GM18861 (cell line): ENCODE data around the gene DALRD3.

Experiments
- ATAC-seq: cut with Tn5 transposase; IDR thresholded peaks from one replicate; pipeline ENCODE4 v1.9.1; 2021; ENCODE audit not compliant: unreplicated experiment

Gene DALRD3, protein sequence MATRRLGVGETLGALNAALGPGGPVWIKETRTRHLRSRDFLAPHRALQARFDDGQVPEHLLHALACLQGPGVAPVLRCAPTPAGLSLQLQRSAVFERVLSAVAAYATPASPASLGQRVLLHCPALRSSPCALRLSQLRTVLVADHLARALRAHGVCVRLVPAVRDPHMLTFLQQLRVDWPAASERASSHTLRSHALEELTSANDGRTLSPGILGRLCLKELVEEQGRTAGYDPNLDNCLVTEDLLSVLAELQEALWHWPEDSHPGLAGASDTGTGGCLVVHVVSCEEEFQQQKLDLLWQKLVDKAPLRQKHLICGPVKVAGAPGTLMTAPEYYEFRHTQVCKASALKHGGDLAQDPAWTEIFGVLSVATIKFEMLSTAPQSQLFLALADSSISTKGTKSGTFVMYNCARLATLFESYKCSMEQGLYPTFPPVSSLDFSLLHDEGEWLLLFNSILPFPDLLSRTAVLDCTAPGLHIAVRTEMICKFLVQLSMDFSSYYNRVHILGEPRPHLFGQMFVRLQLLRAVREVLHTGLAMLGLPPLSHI

DNA sequence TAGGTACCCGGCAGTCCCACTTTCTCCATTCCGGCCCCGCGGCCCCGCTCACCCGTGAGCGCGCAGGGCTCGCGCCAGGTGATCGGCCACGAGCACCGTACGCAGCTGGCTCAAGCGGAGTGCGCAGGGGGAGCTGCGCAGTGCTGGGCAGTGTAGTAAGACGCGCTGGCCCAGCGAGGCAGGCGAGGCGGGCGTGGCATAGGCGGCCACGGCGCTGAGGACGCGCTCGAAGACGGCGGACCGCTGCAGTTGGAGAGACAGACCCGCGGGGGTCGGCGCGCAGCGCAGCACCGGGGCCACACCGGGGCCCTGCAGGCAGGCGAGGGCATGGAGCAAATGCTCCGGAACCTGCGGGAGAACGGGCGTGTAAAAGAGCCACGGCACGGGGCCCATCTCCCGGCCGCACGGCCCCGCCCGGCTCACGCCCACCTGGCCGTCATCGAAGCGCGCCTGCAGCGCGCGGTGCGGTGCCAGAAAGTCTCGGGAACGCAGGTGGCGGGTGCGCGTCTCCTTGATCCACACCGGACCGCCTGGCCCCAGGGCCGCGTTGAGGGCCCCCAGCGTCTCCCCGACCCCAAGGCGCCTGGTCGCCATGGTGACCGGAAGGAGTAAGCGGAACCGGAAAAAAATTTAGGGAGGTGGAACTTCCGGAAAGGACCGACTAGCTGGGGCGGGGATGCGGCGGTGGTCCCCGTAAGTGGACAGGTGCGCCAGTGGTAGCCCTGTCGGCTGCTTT is at the start of gene DALRD3:
Gene DALRD3 (minus strand): TSS at position 610 of the 736 bp plus-strand sequence. CDS start 16 bp downstream, at position 594.
- ATAC-seq, result no peak

DNA sequence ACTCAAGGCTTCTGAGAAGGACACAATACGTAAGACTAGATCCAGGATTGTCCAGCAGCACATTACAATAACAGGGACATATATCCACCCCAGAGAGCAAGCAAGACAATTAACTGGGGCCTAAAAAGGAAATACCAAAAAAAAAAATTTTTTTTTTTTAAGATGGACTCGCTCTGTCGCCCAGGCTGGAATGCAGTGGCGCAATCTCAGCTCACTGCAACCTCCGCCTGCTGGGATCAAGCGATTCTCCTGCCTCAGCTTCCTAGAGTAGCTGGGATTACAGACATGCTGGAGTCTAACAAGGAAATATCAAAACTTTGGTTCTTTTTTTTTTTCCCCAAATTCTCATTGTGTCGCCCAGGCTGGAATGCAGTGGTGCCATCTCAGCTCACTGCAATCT is 39.6 kb upstream of the DALRD3 start:
- no peak for ATAC-seq

DNA sequence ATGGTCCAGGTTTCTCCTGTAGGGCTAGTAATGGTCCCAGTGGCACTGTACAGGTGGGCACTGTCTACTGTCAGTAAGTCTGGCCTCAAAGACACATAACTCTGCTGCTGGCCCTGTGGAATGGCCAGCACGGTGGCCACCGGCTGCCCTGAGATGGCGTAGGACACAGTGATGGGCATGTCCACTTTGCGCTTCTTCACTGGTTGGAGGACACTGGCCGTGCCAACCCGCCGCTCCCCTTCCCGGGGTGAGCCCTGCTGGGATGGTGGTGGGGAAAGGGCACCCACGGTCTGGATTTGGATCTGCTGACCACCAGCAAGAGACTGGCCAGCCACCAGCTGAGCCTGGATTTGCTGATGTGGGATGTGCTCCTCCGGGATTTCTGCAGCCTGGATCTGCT is 38.9 kb upstream of the DALRD3 start:
- no peak for ATAC-seq

DNA sequence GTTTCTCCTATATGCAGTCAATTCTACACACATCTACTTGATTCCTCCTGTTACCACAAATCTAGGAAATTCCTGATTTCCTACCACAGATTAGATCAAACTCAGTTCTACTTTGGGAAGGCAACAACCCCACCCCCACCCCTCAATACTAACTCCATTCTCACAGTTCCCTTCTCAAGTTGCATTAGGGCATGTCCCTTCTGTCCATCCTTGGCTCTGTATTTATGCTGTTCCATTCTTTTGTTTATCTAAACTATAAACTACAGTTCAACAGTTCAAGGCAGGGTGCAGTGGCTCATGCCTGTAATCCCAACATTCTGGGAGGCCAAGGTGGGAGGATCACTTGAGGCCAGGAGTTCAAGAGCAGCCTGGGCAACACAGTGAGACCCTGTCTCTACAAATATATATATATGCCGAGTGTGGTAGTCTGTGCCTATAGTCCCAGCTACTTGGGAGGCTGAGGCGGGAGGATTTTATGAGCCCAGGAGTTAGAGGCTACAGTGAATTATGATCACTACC is 36.0 kb upstream of the DALRD3 start:
- ATAC-seq, result no peak

DNA sequence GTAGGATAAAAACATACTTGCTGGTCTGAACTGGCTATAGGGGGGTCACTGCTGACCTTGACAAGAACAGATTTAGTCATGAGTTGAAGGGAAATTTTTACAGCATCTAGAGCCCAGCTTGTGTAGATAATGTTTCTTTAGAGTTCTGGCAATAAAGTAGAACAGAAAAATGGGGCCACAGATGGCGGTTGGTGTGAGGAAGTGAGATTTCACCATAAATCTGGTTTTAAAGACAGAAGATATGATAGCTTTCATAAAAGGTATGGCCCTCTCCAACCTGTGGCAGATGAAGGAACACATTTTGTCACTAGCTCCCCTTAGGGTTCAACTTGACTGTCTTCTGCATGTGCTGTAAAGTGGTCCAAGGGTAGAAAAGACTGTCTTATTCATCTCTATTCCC is 35.2 kb upstream of the DALRD3 start:
- no peak for ATAC-seq

DNA sequence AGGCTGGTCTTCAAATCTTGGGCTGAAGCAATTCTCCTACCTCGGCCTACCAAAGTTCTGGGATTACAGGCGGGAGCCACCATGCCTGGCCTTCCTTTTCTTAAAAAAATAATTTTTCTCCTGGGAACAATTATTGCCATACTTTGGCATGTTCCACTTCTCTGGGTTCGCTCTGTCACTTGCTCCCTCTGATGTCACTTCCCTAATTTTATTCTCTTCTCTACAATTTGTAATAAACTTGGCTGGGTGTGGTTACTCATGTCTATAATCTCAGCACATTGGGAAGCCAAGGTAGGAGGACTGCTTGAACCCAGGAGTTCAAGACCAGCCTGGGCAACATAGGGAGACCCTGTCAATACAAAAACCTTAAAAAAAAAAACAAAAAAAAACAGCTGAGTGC is 16.9 kb upstream of the DALRD3 start:
- no peak for ATAC-seq

DNA sequence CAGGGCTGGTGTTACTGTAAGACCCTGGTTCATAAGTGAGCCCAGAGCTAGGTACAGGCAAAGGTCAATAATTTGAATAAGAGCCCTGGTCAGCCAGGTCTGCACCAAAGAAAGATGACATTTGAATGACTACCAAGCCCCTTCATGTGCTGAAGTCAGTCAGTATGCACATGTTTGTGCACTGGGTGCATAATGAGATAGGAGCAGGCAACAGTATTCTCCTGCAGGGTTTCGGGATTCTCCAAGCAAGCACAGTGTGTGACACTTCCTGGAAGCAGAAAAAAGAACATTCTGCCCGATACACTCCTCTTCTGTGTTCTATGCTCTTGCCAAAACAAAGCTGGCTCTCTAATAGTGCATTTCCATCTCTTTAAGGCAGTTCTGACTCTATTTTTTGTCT is 16.3 kb upstream of the DALRD3 start:
- no peak for ATAC-seq

DNA sequence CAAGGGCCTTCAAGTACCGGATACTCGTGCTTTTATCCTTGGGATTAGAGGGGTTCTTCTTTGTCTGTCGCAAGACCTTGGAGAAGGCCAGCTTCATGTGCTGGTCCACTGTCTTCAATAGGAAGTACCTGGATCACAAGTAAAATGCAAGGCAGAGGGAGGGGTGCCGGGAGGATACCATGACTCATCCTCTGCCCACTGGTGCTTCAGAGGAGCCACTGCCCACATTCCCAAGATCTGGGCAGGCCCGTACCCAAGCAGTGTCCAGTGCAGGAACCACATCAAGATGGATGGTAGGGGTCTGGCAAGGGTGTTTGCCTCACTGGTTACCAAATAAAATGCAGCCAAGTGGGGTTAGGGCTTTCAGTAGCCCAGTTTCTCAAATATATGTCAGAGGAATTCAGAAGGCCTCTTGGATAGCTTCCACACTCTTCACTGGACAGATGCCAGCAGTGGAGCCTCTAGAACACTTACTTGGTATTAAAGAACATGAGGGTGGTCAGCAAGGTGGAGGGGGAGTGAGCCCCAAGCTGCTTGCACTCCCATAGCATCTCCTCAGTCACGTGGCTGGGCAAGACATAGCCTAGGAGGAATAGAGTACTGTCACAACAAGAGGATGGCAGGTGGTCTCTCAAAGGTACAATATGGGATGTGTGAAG is 14.4 kb upstream of the DALRD3 start:
- no peak for ATAC-seq

DNA sequence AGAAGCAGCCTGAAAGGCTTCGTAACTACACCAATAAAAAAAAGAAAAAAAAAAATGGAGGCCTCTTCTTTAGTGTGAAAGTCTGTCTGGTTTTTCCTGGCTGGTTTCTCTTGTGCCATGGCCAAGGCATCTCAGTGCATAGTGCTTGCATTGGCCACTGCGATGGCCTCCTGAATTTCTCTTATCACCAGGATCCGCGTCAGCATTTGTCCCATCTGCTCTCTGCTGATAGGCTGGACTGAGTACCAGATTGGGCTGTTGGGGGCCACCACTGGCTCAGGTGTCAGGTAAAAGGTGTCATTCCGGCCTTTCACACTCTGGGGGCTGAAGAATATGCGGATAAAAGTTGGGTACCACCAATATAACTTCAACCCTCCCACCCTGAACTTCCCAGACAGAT is 11.9 kb upstream of the DALRD3 start:
- ATAC-seq, result no peak

DNA sequence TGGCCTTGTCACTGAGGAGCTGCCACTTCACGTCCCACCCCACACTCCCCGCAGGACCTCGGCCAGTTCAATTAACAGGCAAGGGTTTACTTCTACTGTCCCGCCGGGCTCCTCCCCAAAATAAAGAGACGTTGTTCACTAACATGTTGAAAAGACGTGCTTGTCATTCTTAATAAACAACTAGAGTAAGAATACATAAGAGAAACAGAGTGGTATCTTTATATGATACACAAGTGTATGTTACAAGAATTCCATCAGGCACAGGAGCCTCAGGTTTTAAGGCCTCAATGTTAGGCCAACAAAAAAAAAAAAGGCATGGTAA is 11.1 kb upstream of the DALRD3 start:
- no peak for ATAC-seq

DNA sequence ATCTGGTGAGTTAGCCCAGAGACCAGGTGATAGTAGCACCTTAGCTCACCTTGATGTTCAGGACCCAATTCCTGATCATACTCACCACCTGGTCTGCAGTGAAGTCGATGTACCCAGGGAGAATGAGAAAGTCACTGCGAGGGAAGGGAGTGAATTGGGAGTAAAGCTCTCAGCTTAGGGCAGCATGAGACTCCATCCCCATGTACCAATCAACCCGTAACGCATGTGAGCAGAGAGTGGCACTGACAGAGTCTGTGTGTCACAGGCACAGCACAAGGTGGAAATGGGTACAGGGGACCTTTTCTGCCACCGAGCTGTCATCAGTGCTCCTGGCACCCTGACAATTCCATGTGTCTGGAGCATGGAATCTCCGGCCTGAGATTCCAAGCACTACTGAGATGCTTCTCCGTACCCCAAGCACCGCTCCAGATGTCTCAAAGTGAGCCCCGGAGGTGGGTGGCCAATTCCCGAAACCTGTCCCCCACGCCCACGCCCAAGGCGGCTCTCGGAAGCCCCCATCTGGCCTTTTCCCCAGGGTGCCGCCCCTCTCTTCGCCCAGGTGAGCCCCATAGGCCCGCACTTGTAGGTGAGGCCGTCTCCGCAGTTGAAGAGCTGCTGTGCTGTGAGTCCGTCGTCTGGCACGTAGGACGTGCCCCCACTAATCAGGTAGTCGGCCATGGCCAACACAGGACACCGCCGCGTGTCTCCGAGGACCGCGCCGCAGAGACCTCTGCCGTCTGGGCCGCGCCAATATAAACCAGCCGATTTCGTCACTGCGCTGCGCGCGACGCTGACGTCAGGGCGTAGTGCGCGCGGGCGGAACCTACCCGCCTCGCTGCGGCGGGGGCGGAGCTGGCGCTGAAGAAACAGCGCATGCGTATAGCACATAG is 10.5 kb upstream of the DALRD3 start, which contains the start of gene IMPDH2:
Gene IMPDH2 (minus strand): TSS at position 726 of the 890 bp plus-strand sequence. CDS start 48 bp downstream, at position 678.
- peak; percentile 78 for ATAC-seq

DNA sequence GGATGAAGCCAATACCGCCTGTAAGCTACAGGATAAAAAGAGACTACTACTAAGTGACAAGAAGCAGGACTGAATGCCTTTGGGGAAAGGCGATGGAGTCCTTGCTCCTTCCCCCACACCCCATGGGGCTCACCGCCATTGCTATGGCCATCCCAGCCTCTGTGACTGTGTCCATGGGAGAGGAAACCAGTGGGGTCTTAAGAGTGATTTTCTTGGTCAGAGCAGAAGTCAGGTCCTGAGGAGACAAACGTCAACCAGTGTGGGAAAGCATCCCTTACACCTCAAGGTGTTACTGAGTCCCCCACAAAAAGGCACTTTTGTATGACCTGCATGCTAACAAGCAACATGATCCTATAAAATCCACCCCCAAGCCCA is 9.9 kb upstream of the DALRD3 start:
- no peak for ATAC-seq

DNA sequence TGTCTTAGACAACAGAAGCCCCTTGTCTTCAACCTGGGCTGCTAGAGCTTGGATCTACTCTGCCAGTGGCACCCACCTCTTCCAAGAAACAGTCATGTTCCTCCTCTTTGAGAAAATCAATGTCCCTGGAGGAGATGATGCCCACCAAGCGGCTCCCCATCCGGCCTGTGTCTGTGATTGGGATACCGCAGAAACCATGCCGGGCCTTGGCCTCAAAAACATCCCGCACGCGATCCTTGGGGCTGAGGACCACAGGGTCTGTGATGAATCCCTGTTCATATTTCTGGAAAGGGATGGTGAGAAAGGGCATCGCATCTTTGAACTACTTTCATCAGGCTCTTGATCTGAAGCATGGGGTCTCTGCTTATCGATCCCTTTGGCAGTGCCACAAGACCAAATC is 9.3 kb upstream of the DALRD3 start:
- no peak for ATAC-seq

DNA sequence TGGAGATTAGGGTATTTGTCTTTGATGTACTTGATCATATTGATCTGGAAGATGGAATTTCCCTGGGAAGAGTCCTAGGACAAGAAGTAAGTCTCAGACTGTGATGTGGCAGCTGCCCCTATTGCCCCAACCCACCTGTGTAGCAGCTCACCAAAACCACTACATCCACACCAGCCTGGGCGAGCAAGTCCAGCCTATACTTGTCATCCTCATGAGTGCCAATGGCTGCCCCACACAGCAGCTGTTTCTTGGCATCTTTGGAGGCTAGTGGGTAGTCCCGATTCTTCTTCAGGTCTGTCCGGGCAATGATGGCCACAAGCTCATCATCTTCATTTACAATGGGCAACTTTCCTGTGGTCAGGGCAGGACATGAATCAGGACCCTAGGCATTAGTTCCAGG is 8.2 kb upstream of the DALRD3 start:
- no peak for ATAC-seq

DNA sequence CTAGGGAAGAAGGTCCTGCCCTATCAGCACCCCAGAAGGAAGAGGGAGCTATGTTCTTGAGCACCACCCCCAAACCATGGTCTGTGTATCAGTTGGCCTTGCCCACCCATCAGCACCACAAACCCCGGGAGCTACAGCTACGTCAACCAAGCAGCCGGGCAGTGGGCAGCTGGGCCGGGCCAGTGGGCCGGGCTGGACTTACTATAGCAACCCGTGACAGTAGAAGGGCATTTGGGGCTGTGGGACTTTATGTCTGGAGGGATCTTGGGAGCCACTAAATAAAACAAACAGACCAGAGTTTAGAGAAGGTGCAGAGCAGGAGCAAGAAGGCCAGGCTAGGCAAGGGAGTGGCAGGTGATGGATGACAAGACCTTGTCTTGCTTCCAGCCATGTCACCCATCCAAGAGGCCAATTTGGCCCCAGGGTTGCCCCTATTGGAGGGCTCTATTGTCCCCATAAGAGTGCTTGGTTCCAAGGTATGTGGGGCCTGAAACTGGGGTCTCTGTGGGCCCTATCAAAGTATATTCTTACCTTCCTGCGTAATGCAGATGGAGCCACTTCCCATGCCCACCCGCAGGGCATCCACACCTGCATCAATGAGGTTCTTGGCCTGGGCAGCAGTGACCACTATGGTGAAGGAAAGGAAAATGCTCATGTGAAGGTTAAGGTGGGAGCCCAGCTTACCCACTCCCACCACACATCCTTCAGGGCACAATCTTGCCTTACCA is 7.6 kb upstream of the DALRD3 start:
- no peak for ATAC-seq

DNA sequence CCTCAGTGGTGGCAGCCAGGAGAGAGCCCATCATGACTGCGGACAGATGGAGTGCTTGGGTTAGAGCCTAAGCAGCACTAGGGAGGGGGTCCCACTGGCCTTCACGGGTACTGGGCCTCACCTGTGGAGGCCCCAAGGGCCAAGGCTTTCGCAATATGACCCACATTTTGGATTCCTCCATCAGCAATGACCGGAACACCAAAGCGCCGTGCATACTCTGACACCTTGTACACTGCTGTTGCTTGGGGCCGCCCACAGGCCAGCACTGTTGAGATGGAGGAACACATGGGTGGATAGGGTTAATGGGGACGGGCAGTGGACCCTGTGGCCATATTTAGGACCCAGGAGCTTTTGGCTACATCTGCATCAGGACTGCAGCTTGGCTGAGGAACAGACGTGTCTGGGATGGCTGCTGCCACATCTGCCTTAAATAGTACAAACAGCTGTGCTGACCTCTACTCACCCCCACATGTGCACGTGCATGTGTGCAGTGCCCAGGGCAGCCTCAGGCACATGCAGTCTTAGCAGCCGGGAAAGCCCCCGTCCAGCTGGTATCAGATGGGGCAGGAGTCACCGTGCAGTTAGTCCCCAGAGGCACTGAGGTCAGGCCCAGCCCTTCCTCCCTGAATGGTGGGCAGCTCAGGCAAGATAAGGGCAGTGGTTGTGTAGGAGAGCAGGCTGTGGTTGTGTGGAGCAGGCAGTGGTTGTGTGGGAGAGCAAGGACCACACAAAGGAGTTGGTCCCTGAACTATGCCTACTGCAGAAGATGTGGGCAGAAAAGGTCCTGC is 6.8 kb upstream of the DALRD3 start:
- ATAC-seq, result no peak

DNA sequence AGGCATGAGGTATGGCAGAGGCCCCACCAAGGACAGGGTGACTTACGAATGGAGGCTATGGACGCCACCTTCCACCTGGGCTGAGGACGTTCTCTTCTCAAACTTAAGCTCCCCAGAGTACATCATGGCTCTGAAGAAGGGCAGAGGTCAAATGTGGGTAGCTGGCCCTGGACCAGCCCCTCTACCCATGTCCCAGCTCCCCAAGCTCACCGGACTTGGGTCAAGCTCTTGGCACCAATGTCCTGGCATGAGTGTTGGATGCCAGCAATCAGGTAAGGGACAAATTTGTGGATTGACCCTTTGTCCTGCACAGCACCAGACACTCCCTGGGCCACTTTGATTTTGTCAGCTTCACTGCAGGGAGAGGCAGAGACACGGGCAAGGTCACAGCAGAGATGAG is 6.1 kb upstream of the DALRD3 start:
- no peak for ATAC-seq

DNA sequence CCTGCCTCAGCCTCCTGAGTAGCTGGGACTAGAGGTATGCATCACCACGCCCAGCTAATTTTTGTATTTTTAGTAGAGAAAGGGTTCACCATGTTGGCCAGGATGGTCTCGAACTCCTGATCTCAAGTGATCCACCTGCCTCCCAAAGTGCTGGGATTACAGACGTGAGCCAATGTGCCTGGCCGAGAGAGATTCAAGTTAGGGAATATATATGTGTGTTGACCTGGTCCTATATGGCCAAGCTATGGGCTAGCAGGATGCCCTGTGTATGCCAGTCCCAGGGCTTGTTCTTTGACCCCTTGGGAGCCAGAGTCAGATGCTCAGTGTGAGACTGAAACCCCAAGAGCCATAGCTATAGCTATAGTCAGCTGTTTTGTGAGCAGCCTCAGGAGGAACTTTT is 5.4 kb upstream of the DALRD3 start:
- no peak for ATAC-seq

DNA sequence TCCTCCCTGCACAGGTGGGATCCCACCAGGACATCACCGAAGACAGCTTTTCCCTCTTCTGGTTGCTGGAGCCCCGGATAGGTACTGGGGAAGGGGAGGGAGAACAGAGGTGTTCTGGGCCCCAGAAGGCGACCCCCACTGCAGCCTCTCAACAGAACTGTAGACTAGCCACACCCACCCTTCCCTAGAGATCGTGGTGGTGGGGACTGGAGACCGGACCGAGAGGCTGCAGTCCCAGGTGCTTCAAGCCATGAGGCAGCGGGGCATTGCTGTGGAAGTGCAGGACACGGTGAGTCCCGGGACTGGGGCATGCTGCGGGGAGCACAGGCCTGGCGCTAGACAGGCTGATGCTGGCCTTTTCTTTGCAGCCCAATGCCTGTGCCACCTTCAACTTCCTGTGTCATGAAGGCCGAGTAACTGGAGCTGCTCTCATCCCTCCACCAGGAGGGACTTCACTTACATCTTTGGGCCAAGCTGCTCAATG is 4.3 kb upstream of the DALRD3 start:
- ATAC-seq, result no peak
